ENCODE results near the gene FBXO42. TPM values are rescaled to one million over a fixed set of nuclear protein-coding genes. Genes with fewer than 3 reads are reported as not detected.

The FBXO42 gene
- total and polyA plus RNA-seq, 10 donors: 8.6 to 30.2 (median 20.1) TPM

DNA sequence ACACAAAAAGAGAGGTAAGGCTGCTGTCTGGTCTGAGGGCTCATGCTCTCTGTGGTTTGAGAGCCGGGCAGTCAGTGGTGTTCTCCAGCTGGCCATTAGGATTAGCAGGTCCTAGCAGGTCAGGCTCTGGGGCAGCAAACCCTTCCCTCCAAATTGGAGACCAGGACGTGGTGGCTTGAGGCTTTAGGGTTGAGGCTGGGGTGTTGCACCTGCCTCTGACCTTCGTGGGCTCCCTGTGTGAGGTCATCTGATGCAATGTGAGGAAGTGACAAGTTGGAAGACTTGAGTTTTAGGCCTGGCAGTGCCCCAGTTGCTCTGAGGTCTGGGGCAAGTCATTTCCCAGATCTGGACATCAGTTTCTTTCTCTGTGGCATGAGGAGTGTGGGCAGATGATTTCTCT, 39.1 kb upstream of the FBXO42 start:
- Histone ChIP-seq H3K27ac (peak overlapping the region in 7 of 8 donors; percentile 22 to 74 (median 39)), H3K4me1 (peaks cover 42 to 95% (median 73%) of the 10 kb centered on the region in 6 donors)
- intact Hi-C loops (cut with DNase I; ENCODE audit: low total_unique reads): no loop called here

DNA sequence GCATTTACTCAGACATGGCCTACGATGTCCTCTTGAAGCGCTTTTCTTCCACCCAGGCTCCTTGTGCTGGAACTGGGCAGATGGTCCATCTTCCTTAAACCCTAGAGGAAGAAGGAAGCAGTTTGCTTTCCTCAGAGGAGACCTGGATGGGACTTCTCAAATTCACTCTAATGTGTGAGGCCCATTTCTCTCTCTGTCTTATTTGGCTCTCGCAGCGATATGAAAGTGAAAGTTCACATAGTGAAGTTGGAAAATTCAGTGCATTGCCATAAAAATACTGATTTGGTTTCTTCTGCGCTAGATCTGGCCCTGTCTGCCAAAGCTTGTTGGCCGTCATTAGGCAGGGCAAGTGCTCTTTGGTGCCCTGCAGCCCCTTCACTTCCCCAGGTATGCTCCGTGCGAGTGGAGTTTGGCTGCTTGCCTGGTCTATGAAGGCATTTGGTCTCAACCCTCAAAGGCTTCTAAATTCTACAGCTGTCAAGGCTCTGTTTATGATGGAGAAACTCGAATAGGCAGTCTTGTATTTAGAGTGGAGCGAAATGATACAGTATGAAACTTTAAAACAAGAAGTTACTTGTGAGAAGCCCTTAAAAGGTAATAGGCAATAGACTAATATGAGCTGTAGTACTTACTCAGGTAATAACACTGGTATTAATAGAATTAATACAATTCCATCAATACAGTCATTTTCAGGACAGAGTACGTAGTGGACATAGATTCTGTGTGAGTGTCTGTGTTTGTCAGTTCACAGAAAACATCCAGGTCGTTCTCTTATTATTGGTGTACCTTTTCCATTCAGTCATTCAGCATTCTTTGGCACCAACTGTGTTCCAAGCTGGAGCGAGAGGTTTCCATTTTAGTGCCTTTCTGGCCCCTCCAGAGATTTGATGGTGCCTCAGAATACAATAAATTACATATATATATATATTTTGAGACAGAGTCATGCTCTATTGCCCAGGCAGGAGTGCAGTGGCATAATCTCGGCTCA, 35.2 kb upstream of the FBXO42 start:
- intact Hi-C loops (cut with DNase I; ENCODE audit: low total_unique reads): no loop called here
- Histone ChIP-seq H3K36me3 (peaks cover 0 to 28% (median 0%) of the 10 kb centered on the region in 6 donors), H3K27ac (peak overlapping the region; percentile 1 to 78 (median 72)), H3K4me1 (peaks cover 62 to 100% (median 87%) of the 10 kb centered on the region in 6 donors), H3K27me3 (replicated peaks in 1 of 7) (no peaks in the 10 kb centered on the region), H3K9me3 (no peaks in the 10 kb centered on the region), H3K4me3 (peak overlapping the region in 5 of 8 donors; percentile 5 to 53 (median 6))
- no peak for DNase-seq
- 44 to 56% (median 51%) methylated on average over 14 of the region's 14 CpGs for WGBS, 5 donors
- TF ChIP-seq POLR2AphosphoS5 (IDR thresholded peaks at IDR 0.05): peak in 1 of 3 donors; percentile 32
- no peak for TF ChIP-seq POLR2A (IDR thresholded peaks at IDR 0.05)

More for the DNA sequence above, 39.1 kb upstream of the FBXO42 start:
- Histone ChIP-seq H3K9me3 (no peaks in the 10 kb centered on the region), H3K4me3 (no peak overlapping the region), H3K36me3 (peaks cover 0 to 54% (median 35%) of the 10 kb centered on the region in 6 donors), H3K27me3 (replicated peaks in 1 of 7) (no peaks in the 10 kb centered on the region)
- 29 to 43% (median 33%) methylated on average over 3 of the region's 3 CpGs for WGBS, 5 donors
- TF ChIP-seq POLR2A (IDR thresholded peaks at IDR 0.05) (no peak), POLR2AphosphoS5 (IDR thresholded peaks at IDR 0.05) (peak in 1 of 3 donors; percentile 17)
- TF ChIP-seq, protein P1, sequence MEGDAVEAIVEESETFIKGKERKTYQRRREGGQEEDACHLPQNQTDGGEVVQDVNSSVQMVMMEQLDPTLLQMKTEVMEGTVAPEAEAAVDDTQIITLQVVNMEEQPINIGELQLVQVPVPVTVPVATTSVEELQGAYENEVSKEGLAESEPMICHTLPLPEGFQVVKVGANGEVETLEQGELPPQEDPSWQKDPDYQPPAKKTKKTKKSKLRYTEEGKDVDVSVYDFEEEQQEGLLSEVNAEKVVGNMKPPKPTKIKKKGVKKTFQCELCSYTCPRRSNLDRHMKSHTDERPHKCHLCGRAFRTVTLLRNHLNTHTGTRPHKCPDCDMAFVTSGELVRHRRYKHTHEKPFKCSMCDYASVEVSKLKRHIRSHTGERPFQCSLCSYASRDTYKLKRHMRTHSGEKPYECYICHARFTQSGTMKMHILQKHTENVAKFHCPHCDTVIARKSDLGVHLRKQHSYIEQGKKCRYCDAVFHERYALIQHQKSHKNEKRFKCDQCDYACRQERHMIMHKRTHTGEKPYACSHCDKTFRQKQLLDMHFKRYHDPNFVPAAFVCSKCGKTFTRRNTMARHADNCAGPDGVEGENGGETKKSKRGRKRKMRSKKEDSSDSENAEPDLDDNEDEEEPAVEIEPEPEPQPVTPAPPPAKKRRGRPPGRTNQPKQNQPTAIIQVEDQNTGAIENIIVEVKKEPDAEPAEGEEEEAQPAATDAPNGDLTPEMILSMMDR (IDR thresholded peaks at IDR 0.05 in 8 of 11, conservative IDR thresholded peaks at IDR 0.05 in 3 of 11): no peak
- no peak for DNase-seq

DNA sequence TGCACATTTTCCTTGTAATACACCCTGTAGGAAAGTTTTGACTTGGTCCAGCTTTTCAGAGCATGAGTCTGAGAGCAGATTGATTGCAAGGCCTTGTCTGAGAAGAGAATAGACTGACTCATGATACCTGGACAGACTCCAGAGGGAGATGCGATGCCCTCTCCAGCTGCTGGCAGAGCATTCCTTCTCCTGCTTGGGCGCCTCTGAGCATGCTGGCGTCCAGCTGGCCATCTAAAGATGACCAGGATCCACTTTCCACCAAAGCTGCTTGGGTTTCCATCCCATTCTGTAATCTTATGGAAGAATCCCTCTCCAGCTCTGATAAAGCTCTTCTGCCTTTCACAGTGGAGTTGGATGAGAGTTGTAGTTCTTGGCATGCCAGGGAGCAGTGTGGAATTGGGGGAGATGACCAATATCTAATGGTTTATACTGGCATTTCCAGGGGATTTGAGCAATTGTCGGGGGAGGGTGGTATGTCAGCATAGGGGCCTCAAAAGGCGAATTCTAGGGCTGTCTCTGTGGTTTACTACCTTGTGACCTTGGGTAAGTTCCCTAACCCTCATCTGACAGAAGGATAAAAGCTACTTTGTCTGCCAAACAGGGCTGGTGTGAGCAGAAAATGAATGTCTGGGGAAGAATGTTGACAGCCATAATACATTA, 34.3 kb upstream of the FBXO42 start:
- no peak for TF ChIP-seq POLR2AphosphoS5 (IDR thresholded peaks at IDR 0.05)
- TF ChIP-seq, protein P1 (IDR thresholded peaks at IDR 0.05 in 8 of 11, conservative IDR thresholded peaks at IDR 0.05 in 3 of 11): no peak
- no peak for TF ChIP-seq POLR2A (IDR thresholded peaks at IDR 0.05)
- H3K9me3 ChIP-seq: no peaks in the 10 kb centered on the region
- DNase-seq: no peak
- peaks cover 0 to 20% (median 0%) of the 10 kb centered on the region in 6 donors for H3K36me3 ChIP-seq
- H3K27me3 ChIP-seq (replicated peaks in 1 of 7): no peaks in the 10 kb centered on the region
- intact Hi-C loops (cut with DNase I; ENCODE audit: low total_unique reads): no loop called here
- WGBS, 5 donors: 41 to 56% (median 48%) methylated on average over 5 of the region's 5 CpGs
- H3K4me1 ChIP-seq: peaks cover 53 to 100% (median 81%) of the 10 kb centered on the region in 6 donors
- peak overlapping the region in 3 of 8 donors; percentile 6 to 53 (median 22) for H3K4me3 ChIP-seq
- peak overlapping the region; percentile 1 to 78 (median 72) for H3K27ac ChIP-seq

DNA sequence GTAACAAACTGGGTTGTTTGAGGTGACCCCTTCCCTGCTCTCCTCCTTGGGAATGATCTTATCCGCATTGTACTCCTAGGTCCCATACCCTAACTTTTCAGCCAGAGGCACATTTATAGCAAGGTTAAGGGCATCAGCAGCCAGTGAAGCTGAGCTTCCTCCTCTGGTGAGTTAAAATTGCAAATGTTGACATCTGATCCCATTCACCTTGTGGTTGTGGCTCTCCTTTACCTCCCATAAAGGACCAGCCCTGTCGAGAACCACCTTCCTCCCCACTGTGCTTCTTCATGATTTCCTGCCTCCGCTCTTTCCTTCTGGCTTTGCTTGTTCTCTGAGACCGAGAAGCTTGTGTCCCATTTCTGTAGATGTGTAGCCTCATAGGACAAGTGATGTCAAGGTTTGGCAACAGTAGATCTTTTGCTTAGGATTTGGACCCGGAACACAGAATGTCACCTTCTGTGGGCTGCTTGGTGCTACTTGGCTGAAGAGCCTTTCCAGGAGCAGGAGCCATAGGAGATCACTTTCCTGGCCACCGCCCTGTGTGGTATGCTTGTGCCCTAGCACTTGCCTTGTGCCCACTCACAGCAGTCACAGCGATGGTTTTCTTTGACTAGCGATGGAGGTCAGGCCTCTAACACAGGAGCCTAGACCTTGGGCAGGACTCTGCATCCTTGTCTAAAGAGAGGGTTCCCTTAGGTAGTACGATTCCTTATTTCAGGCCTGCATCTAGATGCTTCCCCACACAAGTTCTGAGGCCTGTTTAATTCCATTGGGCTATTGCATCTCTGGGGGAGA, 33.6 kb upstream of the FBXO42 start:
- peaks cover 49 to 100% (median 78%) of the 10 kb centered on the region in 6 donors for H3K4me1 ChIP-seq
- no peak overlapping the region for H3K4me3 ChIP-seq
- peak overlapping the region in 7 of 8 donors; percentile 63 to 78 (median 73) for H3K27ac ChIP-seq

More for the DNA sequence above, 33.6 kb upstream of the FBXO42 start:
- TF ChIP-seq POLR2A (IDR thresholded peaks at IDR 0.05) (no peak), POLR2AphosphoS5 (IDR thresholded peaks at IDR 0.05) (no peak)
- TF ChIP-seq, protein P1 (IDR thresholded peaks at IDR 0.05 in 8 of 11, conservative IDR thresholded peaks at IDR 0.05 in 3 of 11): no peak
- Histone ChIP-seq H3K27me3 (replicated peaks in 1 of 7) (no peaks in the 10 kb centered on the region), H3K36me3 (peaks cover 0 to 17% (median 0%) of the 10 kb centered on the region in 6 donors), H3K9me3 (no peaks in the 10 kb centered on the region)
- no peak for DNase-seq
- intact Hi-C loops (cut with DNase I; ENCODE audit: low total_unique reads): no loop called here
- 86 to 93% (median 90%) methylated on average over 9 of the region's 9 CpGs for WGBS, 5 donors

All from spleen (tissue), 11 donors.